SK-N-SH (cell line): ENCODE data around the gene FAM78A.

Experiments
- CTCF ChIP-seq: fragments of 200-600 bp; sonication (generic); IDR thresholded peaks from 2 replicates; pipeline ENCODE4 v1.6.1; 2017; ENCODE audit warnings: antibody characterized with exemption, mild to moderate bottlenecking, moderate library complexity
- EP300 ChIP-seq, 2 experiments: IDR thresholded peaks; 2 replicates each; pipeline versions ENCODE4 v1.4.0 to v1.6.1; 2012; ENCODE audit warnings: borderline replicate concordance in 1 of 2, low read depth in 1 of 2, low read length in 1 of 2
- GABPA ChIP-seq: IDR thresholded peaks from 2 replicates; pipeline ENCODE4 v1.4.0; 2012; ENCODE audit warnings: low read depth, mild to moderate bottlenecking
- POLR2AphosphoS5 ChIP-seq: IDR thresholded peaks from 2 replicates; pipeline ENCODE4 v1.6.1; 2012; ENCODE audit warnings: low read depth, low read length
- USF1 ChIP-seq: IDR thresholded peaks from 2 replicates; pipeline ENCODE4 v1.4.0; 2012; ENCODE audit warnings: low read depth, borderline replicate concordance
- YY1 ChIP-seq: IDR thresholded peaks from 2 replicates; pipeline ENCODE4 v1.4.0; 2012; ENCODE audit warnings: low read depth, mild to moderate bottlenecking

- TF ChIP-seq POLR2AphosphoS5, result no peak
- TF ChIP-seq EP300 (IDR thresholded peaks at IDR 0.05; ENCODE audit: borderline replicate concordance in 1 of 2, low read depth in 1 of 2, low read length in 1 of 2), result no peak
- TF ChIP-seq GABPA, result no peak
- TF ChIP-seq USF1, result no peak
- no peak for TF ChIP-seq CTCF
- no peak for TF ChIP-seq YY1
Observed at GRCh38 chr9:131218370-131218769, 57.9 kb downstream of the FAM78A start.
